Measurements from ENCODE around the gene P4HB. TPM values are rescaled to one million over a fixed set of nuclear protein-coding genes. Genes with fewer than 3 reads are reported as not detected.

P4HB gene
- polyA plus RNA-seq (2013, experiment 1 of 2), result 490 TPM
- 503 TPM for polyA plus RNA-seq (2013, experiment 2 of 2)

- no peaks in the 10 kb centered on the region for H3K27me3 ChIP-seq (ENCODE audit: insufficient read depth, low read length, poor library complexity)
- H3K4me3 ChIP-seq (ENCODE audit: low read length), result peak within 1 kb of the TSS; percentile 94
- H3K4ac ChIP-seq (ENCODE audit: low read depth, low read length), result peak within 1 kb of the TSS; percentile 90
- peak within 1 kb of the TSS; percentile 55 for H3K27ac ChIP-seq (ENCODE audit: low read depth, low read length)
- peaks cover 2% of the 10 kb centered on the region for H3K4me1 ChIP-seq (ENCODE audit: control insufficient read depth, low read depth, low read length)
- H3K56ac ChIP-seq (ENCODE audit: low read length), result peak within 1 kb of the TSS; percentile 100
- H3K4me2 ChIP-seq (ENCODE audit: low read length), result peak within 1 kb of the TSS; percentile 49
- no peak within 1 kb of the TSS for H4K8ac ChIP-seq (ENCODE audit: low read depth, low read length)
- peak within 1 kb of the TSS; percentile 97 for H3K9ac ChIP-seq (ENCODE audit: low read length)
- H2BK5ac ChIP-seq (ENCODE audit: low read length), result peak within 1 kb of the TSS; percentile 81
- H3K18ac ChIP-seq (ENCODE audit: low read length), result peak within 1 kb of the TSS; percentile 92
- H3K36me3 ChIP-seq (ENCODE audit: control insufficient read depth, insufficient read depth, low read length), result peaks cover 6% of the 10 kb centered on the region
- H3K23ac ChIP-seq (ENCODE audit: low read length), result peak within 1 kb of the TSS; percentile 95
- peak within 1 kb of the TSS; percentile 72 for H2AK5ac ChIP-seq (ENCODE audit: low read length)
- no peak within 1 kb of the TSS for H2BK15ac ChIP-seq (replicated peaks; ENCODE audit: low read depth)
- H2BK120ac ChIP-seq (ENCODE audit: low read depth, low read length), result peak within 1 kb of the TSS; percentile 62
- DNase-seq, result no peak
- H3K79me1 ChIP-seq (ENCODE audit: low read length), result peaks cover 25% of the 10 kb centered on the region
- no CpG with 5 or more reads among the region's 95 CpGs for WGBS (ENCODE audit: extremely low coverage, insufficient coverage, low lambda C conversion rate)
- H3K79me2 ChIP-seq (ENCODE audit: control insufficient read depth, insufficient read depth, low read length), result peaks cover 36% of the 10 kb centered on the region
- H4K5ac ChIP-seq (ENCODE audit: low read length), result peak within 1 kb of the TSS; percentile 71
Measured at GRCh38 chr17:81859906-81860755, at the start of gene P4HB. P4HB (minus strand) TSS chr17:81860535; CDS start chr17:81860471, 64 bp downstream.

GRCh38 chr17:81909231-81909630 is 48.9 kb upstream of the P4HB start:
- Histone ChIP-seq H3K79me1 (ENCODE audit: low read length) (peaks cover 3% of the 10 kb centered on the region), H3K4me1 (ENCODE audit: control insufficient read depth, low read depth, low read length) (peaks cover 3% of the 10 kb centered on the region), H3K4ac (ENCODE audit: low read depth, low read length) (no peak overlapping the region), H2BK120ac (ENCODE audit: low read depth, low read length) (no peak overlapping the region), H3K27me3 (ENCODE audit: insufficient read depth, low read length, poor library complexity) (no peaks in the 10 kb centered on the region), H3K23ac (ENCODE audit: low read length) (no peak overlapping the region), H3K9ac (ENCODE audit: low read length) (no peak overlapping the region), H2AK5ac (ENCODE audit: low read length) (no peak overlapping the region), H3K79me2 (ENCODE audit: control insufficient read depth, insufficient read depth, low read length) (peaks cover 2% of the 10 kb centered on the region), H4K5ac (ENCODE audit: low read length) (no peak overlapping the region), H3K4me2 (ENCODE audit: low read length) (no peak overlapping the region), H2BK5ac (ENCODE audit: low read length) (no peak overlapping the region), H3K4me3 (ENCODE audit: low read length) (no peak overlapping the region), H3K27ac (ENCODE audit: low read depth, low read length) (no peak overlapping the region), H3K36me3 (ENCODE audit: control insufficient read depth, insufficient read depth, low read length) (peaks cover 6% of the 10 kb centered on the region), H4K8ac (ENCODE audit: low read depth, low read length) (no peak overlapping the region), H3K18ac (ENCODE audit: low read length) (no peak overlapping the region), H2BK15ac (replicated peaks; ENCODE audit: low read depth) (no peak overlapping the region), H3K56ac (ENCODE audit: low read length) (no peak overlapping the region)
- no CpG with 5 or more reads among the region's 12 CpGs for WGBS (ENCODE audit: extremely low coverage, insufficient coverage, low lambda C conversion rate)
- no peak for DNase-seq

- H2AK5ac ChIP-seq (ENCODE audit: low read length), result no peak overlapping the region
- H4K5ac ChIP-seq (ENCODE audit: low read length), result no peak overlapping the region
- H3K18ac ChIP-seq (ENCODE audit: low read length), result no peak overlapping the region
- no peak overlapping the region for H3K9ac ChIP-seq (ENCODE audit: low read length)
- H2BK120ac ChIP-seq (ENCODE audit: low read depth, low read length), result no peak overlapping the region
- no peaks in the 10 kb centered on the region for H3K27me3 ChIP-seq (ENCODE audit: insufficient read depth, low read length, poor library complexity)
- H3K79me1 ChIP-seq (ENCODE audit: low read length), result peaks cover 3% of the 10 kb centered on the region
- H3K36me3 ChIP-seq (ENCODE audit: control insufficient read depth, insufficient read depth, low read length), result peaks cover 6% of the 10 kb centered on the region
- no peak overlapping the region for H3K27ac ChIP-seq (ENCODE audit: low read depth, low read length)
- peaks cover 3% of the 10 kb centered on the region for H3K4me1 ChIP-seq (ENCODE audit: control insufficient read depth, low read depth, low read length)
- no peak overlapping the region for H3K4ac ChIP-seq (ENCODE audit: low read depth, low read length)
- WGBS (ENCODE audit: extremely low coverage, insufficient coverage, low lambda C conversion rate), result no CpG with 5 or more reads among the region's 11 CpGs
- H3K23ac ChIP-seq (ENCODE audit: low read length), result no peak overlapping the region
- H3K56ac ChIP-seq (ENCODE audit: low read length), result no peak overlapping the region
- H3K79me2 ChIP-seq (ENCODE audit: control insufficient read depth, insufficient read depth, low read length), result peaks cover 2% of the 10 kb centered on the region
- no peak for DNase-seq
- no peak overlapping the region for H4K8ac ChIP-seq (ENCODE audit: low read depth, low read length)
- H3K4me2 ChIP-seq (ENCODE audit: low read length), result no peak overlapping the region
- no peak overlapping the region for H2BK15ac ChIP-seq (replicated peaks; ENCODE audit: low read depth)
- H3K4me3 ChIP-seq (ENCODE audit: low read length), result no peak overlapping the region
- H2BK5ac ChIP-seq (ENCODE audit: low read length), result no peak overlapping the region
Measured at GRCh38 chr17:81908793-81909192, 48.5 kb upstream of the P4HB start.

GRCh38 chr17:81907219-81908145 is 47.1 kb upstream of the P4HB start:
- H3K27me3 ChIP-seq (ENCODE audit: insufficient read depth, low read length, poor library complexity), result no peaks in the 10 kb centered on the region
- peaks cover 3% of the 10 kb centered on the region for H3K4me1 ChIP-seq (ENCODE audit: control insufficient read depth, low read depth, low read length)
- peaks cover 3% of the 10 kb centered on the region for H3K79me1 ChIP-seq (ENCODE audit: low read length)
- H3K36me3 ChIP-seq (ENCODE audit: control insufficient read depth, insufficient read depth, low read length), result no peaks in the 10 kb centered on the region
- no peak overlapping the region for H2BK5ac ChIP-seq (ENCODE audit: low read length)
- H2BK120ac ChIP-seq (ENCODE audit: low read depth, low read length), result no peak overlapping the region
- no peak overlapping the region for H4K8ac ChIP-seq (ENCODE audit: low read depth, low read length)
- H3K4me3 ChIP-seq (ENCODE audit: low read length), result no peak overlapping the region
- no peak overlapping the region for H3K4ac ChIP-seq (ENCODE audit: low read depth, low read length)
- no peak overlapping the region for H2AK5ac ChIP-seq (ENCODE audit: low read length)
- no peak overlapping the region for H3K56ac ChIP-seq (ENCODE audit: low read length)
- peaks cover 2% of the 10 kb centered on the region for H3K79me2 ChIP-seq (ENCODE audit: control insufficient read depth, insufficient read depth, low read length)
- no peak overlapping the region for H3K23ac ChIP-seq (ENCODE audit: low read length)
- H3K27ac ChIP-seq (ENCODE audit: low read depth, low read length), result no peak overlapping the region
- WGBS (ENCODE audit: extremely low coverage, insufficient coverage, low lambda C conversion rate), result no CpG with 5 or more reads among the region's 26 CpGs
- DNase-seq, result no peak
- no peak overlapping the region for H3K18ac ChIP-seq (ENCODE audit: low read length)
- H4K5ac ChIP-seq (ENCODE audit: low read length), result no peak overlapping the region
- H3K9ac ChIP-seq (ENCODE audit: low read length), result no peak overlapping the region
- H3K4me2 ChIP-seq (ENCODE audit: low read length), result no peak overlapping the region
- H2BK15ac ChIP-seq (replicated peaks; ENCODE audit: low read depth), result no peak overlapping the region

- H3K18ac ChIP-seq (ENCODE audit: low read length), result no peak overlapping the region
- H3K56ac ChIP-seq (ENCODE audit: low read length), result no peak overlapping the region
- no peak overlapping the region for H4K5ac ChIP-seq (ENCODE audit: low read length)
- H3K4me1 ChIP-seq (ENCODE audit: control insufficient read depth, low read depth, low read length), result peaks cover 3% of the 10 kb centered on the region
- H2BK120ac ChIP-seq (ENCODE audit: low read depth, low read length), result no peak overlapping the region
- H3K27ac ChIP-seq (ENCODE audit: low read depth, low read length), result no peak overlapping the region
- no peak overlapping the region for H2BK15ac ChIP-seq (replicated peaks; ENCODE audit: low read depth)
- DNase-seq, result peak; percentile 47
- no peak overlapping the region for H3K4me2 ChIP-seq (ENCODE audit: low read length)
- no peak overlapping the region for H3K4me3 ChIP-seq (ENCODE audit: low read length)
- no peak overlapping the region for H3K9ac ChIP-seq (ENCODE audit: low read length)
- H3K27me3 ChIP-seq (ENCODE audit: insufficient read depth, low read length, poor library complexity), result no peaks in the 10 kb centered on the region
- H4K8ac ChIP-seq (ENCODE audit: low read depth, low read length), result no peak overlapping the region
- H2BK5ac ChIP-seq (ENCODE audit: low read length), result no peak overlapping the region
- H2AK5ac ChIP-seq (ENCODE audit: low read length), result no peak overlapping the region
- H3K79me2 ChIP-seq (ENCODE audit: control insufficient read depth, insufficient read depth, low read length), result peaks cover 2% of the 10 kb centered on the region
- no peaks in the 10 kb centered on the region for H3K36me3 ChIP-seq (ENCODE audit: control insufficient read depth, insufficient read depth, low read length)
- no peak overlapping the region for H3K23ac ChIP-seq (ENCODE audit: low read length)
- no CpG with 5 or more reads among the region's 15 CpGs for WGBS (ENCODE audit: extremely low coverage, insufficient coverage, low lambda C conversion rate)
- H3K79me1 ChIP-seq (ENCODE audit: low read length), result peaks cover 3% of the 10 kb centered on the region
- no peak overlapping the region for H3K4ac ChIP-seq (ENCODE audit: low read depth, low read length)
Measured at GRCh38 chr17:81906476-81907218, 46.3 kb upstream of the P4HB start.

All from mesendoderm (in vitro differentiated cells).